Stimulated activated CD4-positive, alpha-beta T cell treated with anti-CD3 and anti-CD28 coated beads, Interleukin-1b, Interleukin-23, amount 100 ng/mL, for 4 hours (primary cell): ENCODE data around the gene SKIC8.
"Not testable (repeated sequence)": the region's sequence is repeated elsewhere in the genome, so short reads cannot be mapped to it uniquely, and the experiment has no call there.

Source experiments
- DNase-seq, 2 donors: peaks; one replicate each; pipeline ENCODE4 v3.0.0-alpha.2; 2020; ENCODE audit warnings: low read depth in 2 of 2

Gene SKIC8

GRCh38 chr15:78255421-78256043 lies 43.9 kb downstream of the SKIC8 start:
- DNase-seq: no peak

GRCh38 chr15:78251136-78251535 lies 48.3 kb downstream of the SKIC8 start:
- DNase-seq: no peak

- no peak for DNase-seq
Observed at GRCh38 chr15:78249131-78249530, 50.3 kb downstream of the SKIC8 start.

GRCh38 chr15:78247911-78248310 lies 51.5 kb downstream of the SKIC8 start:
- DNase-seq: no peak

- not testable (repeated sequence) for DNase-seq
Observed at GRCh38 chr15:78245976-78246620, 53.3 kb downstream of the SKIC8 start.

- not testable (repeated sequence) for DNase-seq
Observed at GRCh38 chr15:78245392-78245791, 54.0 kb downstream of the SKIC8 start.

- DNase-seq: no peak
Observed at GRCh38 chr15:78244893-78245292, 54.5 kb downstream of the SKIC8 start.

GRCh38 chr15:78244101-78244500 lies 55.3 kb downstream of the SKIC8 start:
- DNase-seq: no peak

- DNase-seq: no peak
Observed at GRCh38 chr15:78243491-78243941, 55.9 kb downstream of the SKIC8 start.

GRCh38 chr15:78243058-78243457 lies 56.4 kb downstream of the SKIC8 start:
- no peak for DNase-seq

GRCh38 chr15:78242128-78242527 lies 57.3 kb downstream of the SKIC8 start:
- DNase-seq: no peak

- DNase-seq: peak; percentile 82 to 83
Observed at GRCh38 chr15:78241017-78241416, 58.4 kb downstream of the SKIC8 start.

- no peak for DNase-seq
Observed at GRCh38 chr15:78239811-78240210, 59.6 kb downstream of the SKIC8 start.

- no peak for DNase-seq
Observed at GRCh38 chr15:78237146-78237545, 62.3 kb downstream of the SKIC8 start.

GRCh38 chr15:78236491-78236890 lies 62.9 kb downstream of the SKIC8 start:
- DNase-seq: no peak

GRCh38 chr15:78234515-78235040 lies 64.8 kb downstream of the SKIC8 start, which contains the start of gene ACSBG1:
Gene ACSBG1 (minus strand): TSS chr15:78234565. CDS start chr15:78234501, 64 bp downstream.
- no peak for DNase-seq

GRCh38 chr15:78233496-78233895 lies 65.9 kb downstream of the SKIC8 start:
- DNase-seq: no peak
